GM04503 (cell line): Measurements from ENCODE around the gene SHKBP1.
"Not testable (repeated sequence)": the region's sequence is repeated elsewhere in the genome, so short reads cannot be mapped to it uniquely, and the experiment has no call there.

Experiments
- DNase-seq: peaks from one replicate; pipeline ENCODE4 v3.0.0-alpha.2; 2012; ENCODE audit warnings: low read depth

Gene SHKBP1

DNA sequence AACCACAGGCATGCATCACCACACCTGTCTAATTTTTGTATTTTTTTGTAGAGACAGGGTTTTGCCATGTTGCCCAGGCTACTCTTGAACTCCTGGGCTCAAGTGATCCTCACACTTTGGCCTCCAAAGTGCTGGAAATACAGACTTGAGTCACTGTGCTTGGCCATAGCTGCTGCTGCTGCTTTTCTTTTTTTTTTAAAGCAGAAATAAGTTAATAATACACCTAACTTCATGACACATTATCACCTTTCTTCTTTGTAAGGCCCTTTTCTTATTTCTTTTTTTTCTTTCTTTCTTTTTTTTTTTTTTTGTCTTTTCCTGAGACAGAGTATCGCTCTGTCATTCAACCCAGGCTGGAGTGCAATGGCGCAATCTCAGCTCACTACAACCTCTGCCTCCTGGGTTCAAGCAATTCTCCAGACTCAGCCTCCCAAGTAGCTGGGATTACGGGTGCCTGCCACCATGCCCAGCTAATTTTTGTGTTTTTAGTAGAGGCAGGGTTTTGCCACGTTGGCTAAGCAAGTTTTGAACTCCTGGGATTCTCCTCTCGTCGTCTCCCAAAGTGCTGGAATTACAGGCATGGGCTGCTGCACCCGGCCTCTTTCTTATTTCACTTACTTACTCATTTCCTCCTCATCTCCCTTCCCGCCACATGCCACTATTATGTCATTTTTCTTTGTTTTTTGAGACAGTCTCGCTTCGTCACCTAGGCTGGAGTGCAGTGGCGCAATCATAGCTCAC, 8.7 kb downstream of the SHKBP1 start:
- no peak for DNase-seq

DNA sequence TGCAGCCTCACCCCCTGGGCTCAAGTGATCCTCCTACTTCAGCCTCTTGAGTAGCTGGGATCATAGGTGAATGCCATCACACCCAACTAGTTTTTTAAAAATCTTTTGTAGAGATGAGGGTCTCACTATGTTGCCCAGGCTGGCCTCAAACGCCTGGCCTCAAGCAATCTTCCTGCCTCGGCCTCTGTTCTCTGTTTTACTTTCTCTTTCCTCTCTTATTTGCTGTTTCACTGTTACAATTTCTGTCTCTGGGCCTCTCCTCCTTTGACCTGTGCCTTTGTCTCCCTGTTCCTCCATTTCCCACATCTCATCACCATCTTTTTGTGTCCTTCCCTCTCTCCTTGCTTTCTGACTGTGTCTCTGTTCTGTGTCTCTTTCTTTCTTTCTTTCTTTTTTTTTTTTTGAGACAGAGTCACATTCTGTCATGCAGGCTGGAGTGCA, 9.3 kb downstream of the SHKBP1 start:
- no peak for DNase-seq

DNA sequence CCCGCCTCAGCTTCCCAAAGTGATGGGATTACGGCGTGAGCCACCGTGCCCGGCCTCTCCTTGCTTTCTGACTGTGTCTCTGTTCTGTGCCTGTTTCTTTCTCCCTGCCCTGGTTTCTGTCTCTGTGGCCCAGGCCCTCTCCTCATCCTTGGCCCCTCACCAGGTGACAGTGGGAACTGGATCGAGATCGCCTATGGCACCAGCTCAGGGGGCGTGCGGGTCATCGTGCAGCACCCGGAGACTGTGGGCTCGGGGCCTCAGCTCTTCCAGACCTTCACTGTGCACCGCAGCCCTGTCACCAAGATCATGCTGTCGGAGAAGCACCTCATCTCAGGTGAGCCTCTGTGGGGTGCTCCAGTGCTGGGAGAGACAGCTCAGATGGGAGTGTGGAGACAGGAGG, 9.9 kb downstream of the SHKBP1 start:
- no peak for DNase-seq

DNA sequence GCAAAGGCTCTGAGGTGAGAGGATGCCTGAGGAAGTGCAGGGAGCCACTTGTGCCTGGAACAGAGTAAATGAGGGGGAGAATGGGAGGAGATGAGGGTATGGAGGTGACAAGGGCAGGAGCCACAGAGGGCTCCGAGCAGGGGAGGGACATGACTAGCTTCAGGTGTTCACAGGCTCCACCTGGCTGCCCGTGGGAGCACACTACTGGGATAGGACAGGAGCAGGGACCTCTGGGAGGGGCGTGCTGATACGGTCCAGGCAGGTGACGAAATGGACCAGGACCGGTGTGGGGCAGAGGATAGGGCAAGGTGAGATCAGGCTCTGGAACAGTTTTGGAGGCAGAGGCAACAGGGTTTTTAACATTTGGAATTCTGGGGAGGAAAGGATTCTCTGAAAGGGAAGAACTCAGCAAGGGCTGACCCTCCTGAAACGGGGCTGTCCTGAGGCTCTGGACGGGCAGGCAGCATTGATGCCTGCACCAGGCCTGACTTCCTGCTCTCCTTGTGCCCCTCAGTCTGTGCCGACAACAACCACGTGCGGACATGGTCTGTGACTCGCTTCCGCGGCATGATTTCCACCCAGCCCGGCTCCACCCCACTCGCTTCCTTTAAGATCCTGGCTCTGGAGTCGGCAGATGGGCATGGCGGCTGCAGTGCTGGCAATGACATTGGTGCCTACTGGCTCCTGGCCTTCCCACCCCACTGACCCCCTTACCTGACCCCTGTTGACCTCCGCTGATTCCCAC, 11.6 kb downstream of the SHKBP1 start:
- no peak for DNase-seq

DNA sequence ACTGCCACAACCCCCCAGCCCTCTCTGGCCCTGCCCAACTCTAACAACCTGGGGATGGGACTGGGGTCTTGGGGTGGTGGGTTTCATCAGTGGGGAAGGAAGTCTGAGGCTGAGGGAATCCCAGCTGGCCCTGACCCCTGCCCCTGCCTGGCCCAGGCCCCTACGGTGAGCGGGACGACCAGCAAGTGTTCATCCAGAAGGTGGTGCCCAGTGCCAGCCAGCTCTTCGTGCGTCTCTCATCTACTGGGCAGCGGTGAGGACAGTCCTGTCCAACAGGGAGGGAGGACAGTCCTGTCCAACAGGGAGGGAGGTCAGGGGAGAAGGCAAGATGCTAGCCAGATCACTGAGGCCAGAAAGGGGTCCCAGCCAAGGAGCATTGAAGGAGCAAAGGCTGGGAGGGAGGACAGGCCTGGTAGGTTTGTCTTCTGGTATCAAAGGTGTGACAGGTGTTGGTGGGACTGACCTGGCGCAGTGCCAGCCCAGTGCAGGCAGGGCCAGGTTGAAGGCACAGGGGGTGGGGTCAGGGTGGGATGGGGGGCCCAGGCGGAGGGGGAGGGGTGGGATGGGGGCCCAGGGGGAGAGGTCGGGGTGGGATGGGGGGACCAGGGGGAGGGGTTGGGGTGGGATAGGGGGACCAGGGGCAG, 12.4 kb downstream of the SHKBP1 start:
- DNase-seq = no peak

DNA sequence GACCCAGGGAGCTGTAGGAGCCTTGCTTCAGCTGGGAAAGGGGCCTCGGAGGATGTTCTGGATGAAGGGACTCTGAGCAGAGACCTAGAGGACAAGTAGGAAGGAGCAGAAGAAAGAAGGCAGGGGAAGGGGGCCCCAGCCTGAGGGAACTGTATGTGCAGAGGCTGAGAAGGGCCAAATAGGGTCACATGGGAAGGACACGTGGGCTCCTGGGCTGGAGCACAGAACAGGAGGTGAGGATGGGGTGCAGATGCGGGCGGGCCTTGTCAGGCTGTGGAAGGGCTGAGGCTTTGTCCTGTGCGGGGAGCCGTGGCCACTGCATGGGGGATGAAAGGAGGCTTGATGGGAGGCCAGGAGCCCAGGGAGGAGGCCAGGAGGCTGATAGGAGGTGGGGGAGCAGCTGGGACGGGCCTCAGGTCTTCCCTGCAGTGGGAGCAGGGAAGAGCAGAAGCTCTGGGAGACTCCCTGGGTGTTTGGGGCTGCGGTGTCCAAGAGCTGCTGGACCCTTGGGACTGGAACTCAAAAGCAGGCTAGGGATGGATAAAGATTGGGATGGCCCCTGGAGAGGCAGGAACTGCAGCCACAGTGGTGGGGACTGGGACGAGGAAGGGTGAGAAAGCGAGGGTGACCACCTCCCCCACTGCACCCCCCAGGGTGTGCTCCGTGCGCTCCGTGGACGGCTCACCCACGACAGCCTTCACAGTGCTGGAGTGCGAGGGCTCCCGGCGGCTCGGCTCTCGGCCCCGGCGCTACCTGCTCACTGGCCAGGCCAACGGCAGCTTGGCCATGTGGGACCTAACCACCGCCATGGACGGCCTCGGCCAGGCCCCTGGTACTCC, 13.1 kb downstream of the SHKBP1 start:
- DNase-seq = no peak

DNA sequence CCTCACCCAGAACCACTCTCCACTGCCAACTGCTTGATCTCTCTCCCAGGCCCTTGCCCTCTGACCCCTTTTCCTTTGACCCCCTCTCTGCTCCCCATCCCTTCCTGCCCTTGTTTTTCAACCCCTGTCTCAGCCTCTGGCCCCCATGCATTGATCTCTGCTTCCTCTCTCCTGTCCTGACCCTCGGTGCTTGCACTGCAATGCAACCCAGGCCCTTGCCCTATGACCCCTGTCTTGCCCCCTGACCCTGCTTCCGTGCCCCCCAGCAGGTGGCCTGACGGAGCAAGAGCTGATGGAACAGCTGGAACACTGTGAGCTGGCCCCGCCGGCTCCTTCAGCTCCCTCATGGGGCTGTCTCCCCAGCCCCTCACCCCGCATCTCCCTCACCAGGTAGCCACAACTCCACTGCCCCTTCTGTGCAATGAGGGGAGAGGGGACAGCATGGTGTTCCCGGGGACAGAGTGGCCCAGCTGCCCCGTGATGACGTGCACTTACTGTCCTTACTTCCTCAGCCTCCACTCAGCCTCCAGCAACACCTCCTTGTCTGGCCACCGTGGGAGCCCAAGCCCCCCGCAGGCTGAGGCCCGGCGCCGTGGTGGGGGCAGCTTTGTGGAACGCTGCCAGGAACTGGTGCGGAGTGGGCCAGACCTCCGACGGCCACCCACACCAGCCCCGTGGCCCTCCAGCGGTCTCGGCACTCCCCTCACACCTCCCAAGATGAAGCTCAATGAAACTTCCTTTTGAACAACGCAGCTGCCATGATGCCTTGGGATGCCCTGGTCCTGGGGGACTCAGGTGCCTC, 14.0 kb downstream of the SHKBP1 start:
- no peak for DNase-seq

DNA sequence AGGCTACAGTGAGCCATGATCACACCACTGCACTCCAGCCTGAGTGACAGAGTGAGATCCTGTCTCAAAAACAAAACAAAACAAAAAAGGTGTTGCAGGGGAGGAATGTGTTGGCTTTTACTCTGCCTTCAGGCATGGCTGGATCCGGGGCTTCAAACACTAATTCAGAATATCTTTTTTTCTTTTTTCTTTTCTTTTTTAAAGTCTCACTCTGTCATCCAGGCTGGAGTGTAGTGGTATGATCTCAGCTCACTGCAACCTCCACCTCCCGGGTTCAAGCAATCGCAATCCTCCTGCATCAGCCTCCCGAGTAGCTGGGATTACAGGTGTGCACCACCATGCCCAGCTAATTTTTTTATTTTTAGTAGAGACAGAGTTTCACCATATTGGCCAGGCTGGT, 15.1 kb downstream of the SHKBP1 start:
- DNase-seq = not testable (repeated sequence)

DNA sequence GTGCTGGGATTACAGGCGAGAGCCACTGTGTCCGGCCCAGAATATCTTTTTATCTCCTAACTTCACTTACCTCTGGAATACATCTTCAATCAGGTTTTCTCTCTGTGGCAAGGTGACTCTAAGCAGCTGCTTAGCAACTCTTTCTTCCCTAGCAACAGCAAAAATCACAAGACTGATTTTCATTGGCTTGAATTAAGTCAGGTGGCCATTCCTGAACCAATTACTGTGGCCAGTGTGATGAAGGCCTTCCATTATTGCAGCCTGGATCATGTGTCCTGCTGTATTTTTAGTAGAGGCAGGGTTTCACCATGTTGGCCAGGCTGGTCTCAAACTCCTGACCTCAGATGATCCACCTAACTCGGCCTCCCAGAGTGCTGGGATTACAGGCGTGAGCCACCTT, 15.5 kb downstream of the SHKBP1 start:
- DNase-seq = no peak

DNA sequence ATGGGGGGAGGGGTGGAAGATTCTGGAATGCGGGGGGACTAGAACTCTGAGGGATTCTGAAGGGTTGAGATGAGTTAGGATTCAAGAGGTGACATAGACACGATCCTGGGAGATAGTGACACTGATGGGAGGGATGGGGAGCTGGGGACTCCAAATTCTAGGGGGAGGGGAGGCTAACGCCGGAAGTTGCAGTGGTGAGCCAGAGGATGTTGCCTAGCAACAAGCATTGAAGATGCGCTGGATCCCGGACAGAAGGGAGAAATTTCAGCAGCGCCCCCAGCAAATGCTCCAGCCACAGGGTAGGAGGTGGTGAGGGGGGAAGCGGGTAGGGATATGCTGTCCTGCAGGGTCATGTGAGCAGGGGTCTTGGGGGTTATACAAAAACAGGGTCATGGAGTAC, 17.6 kb downstream of the SHKBP1 start:
- no peak for DNase-seq

DNA sequence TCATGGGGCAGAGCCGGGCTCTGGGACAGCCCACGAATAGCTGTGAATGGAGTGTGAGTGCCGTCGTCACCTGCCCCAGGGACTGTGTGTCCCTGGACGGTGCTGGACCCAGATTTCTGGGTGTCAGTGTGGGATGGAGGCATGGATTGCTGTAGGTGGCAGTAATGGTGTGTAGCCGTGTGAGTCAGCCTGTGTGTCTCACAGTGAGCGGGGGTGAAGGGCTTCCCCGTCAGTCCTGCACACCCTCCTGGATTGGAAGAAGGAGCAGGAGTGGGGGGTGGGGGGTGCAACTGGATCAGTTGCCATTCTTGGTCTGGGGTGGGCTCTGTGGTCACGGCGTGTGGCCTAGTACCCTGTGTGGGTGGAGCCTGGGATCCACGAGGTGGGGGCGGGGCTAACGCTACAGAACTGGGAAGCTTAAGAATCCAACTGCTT, 18.0 kb downstream of the SHKBP1 start:
- DNase-seq = no peak

DNA sequence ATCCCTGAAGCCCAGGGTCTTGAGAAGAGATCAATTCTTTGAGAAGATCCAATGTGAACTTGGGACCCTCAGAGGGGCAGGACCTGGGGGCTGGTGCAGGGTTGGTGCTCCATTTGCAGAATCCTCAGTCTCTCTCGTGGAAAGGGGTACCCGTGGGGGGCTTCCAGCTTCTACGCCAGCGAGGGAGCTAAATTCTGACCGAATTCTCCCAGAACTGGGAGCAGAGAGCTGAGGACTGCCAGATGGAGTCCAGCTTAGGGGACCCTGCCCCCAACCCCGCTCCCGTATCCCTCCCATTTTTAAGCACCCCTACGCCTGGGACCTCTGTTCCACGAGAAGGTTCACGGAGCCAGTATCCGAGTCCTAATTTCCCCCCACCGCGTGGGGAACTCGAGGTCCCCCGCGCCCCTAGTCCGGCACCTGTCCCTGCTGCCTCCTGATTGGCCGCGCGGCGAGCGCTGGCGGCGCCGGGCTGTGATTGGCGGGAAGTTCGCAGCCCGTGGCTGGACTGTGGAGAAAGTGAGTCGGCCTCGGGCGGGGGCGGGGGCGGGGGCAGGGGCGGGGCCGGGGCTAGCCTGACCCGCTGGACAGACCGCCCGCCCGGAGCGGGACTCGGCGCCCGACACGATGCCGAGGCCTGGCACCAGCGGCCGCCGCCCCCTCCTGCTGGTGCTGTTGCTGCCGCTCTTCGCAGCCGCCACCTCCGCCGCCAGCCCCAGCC, 20.1 kb downstream of the SHKBP1 start:
- DNase-seq = no peak

DNA sequence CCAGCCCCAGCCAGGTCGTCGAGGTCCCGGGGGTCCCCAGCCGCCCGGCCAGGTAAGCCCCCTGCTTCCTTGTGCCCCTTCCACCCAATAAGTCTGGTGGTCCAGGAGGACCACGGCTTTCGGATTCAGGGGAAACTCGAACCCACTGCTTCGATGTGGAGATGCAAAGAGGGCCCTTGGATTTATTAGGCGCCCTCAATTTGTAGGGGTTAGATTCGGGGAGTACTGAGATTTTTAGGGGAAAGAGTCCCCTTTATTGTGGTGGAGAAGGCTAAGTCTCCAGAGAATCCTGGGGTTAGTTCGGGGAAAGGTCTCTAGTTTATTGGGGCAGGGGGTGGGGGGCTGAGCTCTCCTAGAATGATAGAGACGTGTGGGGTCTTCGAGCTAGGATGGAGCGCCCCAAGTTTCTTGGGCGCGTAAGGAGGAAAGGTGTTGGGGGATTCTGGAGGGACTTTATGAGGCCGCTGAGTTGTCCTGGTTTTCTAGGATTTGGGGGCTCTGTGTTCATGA, 20.7 kb downstream of the SHKBP1 start:
- no peak for DNase-seq

DNA sequence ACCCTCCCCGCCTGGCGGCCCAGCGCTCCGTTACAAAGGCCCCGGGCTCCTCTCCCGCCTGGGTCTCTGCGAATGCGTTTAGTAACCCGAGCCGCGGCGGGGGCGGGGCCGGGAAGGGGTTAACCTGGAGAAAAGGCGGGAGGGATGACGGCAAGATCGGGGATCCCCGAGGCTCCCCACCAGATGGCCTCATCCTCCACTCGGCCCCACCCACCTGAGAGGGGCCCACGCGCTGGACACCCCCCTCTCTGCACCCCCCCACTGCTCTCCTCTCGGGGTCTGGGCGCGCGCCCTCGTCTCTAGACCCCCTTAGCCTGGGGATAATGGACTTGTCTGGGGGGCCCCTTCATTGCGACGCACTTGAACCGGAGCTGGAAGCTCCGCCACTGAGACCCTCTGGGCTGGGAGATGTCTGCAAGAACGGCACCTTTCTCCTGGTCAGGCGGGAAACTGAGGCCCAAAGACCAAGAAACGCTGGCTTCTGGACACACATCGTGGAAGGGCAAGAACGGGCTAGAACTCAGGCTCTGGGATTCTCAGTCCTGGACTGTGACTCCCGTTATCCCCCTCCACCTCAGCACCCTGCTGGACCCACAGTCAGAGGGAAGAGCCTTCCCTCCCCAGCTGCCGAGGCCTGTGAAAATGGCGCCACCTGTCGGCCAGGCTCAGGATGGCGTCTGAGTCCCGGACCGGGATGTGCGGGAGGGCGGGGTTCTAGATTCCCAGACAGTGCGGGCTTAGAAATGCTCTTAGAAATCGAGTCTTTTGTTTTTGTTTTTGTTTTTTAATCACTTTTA, 21.6 kb downstream of the SHKBP1 start:
- DNase-seq = no peak

DNA sequence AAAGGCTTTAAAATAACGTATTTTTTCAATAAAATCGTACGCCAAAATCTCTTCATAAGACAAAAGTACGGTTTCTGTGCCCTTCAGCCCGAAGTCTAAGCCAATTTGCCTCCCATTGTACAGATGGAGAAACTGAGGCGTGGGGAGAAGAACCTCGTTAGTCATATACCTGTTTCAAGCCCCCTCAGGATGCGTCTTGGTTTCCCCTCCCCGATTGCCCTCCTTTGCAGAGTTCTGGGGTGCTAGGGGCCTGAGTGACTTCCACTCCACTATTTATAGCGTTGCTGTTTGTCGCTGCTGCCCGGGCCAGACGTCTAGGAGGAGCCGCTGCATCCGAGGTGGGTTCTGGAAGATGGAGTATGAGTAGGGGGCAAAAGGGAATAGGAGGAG, 22.2 kb downstream of the SHKBP1 start:
- DNase-seq = no peak

DNA sequence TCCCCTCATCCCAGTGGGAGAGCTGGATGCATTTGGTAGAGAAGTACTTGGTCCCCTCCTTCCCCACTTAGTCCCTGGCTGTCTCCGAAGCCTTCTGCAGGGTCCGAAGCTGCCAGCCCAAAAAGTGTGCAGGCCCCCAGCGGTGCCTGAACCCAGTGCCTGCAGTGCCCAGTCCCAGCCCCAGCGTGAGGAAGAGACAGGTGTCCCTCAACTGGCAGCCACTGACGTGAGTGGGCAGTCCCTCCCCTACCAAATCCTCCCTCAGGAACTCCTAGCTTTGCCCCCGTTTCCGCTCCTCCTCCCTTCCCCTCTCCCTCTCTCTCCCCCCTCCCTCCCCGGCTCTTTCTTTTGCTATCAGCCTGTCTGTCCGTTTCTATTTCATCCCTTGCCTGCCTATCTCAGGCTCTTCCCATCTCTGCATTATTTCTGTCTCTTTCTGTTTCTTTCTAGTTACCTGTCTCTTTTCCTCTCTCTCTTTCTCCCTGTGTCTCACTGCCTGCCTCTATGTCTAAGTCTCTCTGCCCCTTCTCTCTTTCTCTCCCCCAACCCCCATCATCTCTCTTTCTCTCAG, 22.7 kb downstream of the SHKBP1 start:
- no peak for DNase-seq

DNA sequence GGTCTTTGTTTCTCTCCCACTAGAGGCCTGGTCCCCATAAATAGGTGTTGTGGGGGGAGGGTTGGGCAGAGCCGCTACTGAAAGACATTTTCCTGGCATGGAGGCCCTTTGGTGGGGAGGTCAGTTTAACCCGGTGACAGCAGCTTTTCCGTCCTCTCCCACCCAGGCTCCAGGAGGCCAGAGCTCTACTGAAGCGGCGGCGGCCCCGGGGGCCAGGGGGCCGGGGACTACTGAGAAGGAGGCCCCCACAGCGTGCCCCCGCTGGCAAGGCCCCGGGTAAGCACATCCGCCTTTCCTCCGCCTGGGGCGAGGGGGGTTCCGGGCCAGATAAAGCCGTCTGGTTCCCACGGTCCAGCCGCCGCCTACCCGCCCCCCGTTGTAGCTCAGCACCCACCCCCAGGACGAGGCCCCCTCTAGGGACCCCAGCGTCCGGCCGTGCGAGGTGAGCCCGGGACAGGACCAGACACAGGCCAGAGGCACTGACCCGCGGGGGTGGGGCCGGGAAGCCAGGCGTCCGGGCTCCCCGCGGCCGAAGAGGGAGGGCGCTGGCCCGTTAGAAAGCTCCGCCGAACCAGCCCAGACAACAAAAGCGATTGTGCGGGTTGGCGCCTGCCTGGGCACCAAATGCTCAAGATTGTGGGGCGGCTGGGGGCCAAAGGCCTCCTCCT, 23.4 kb downstream of the SHKBP1 start:
- no peak for DNase-seq

DNA sequence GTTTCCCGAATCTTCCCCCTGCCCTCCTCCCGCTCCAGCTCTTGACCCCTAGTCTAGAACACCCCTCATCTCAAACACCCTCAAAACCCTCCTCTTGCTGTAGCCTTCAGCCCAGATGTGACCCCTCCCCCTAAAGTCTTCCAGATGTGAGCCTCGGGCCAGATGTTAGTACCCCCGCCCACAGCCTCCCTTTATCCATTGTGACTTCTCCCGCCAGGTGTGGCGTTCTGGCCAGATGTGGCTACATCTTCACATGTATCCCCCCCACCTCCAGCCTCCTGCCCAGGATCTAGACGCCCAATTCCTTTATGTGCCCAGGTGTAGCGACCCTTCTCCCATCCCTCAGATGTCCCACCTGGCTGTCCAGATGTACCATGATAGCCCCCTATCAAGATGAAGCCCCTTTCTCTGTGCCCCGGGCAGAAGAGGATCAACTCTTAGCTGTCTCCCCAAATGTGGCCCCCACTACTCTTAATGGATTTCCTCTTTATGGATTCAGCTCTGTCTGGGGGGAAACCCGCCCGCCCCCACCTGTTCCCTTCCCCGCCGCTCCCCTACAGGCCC, 24.0 kb downstream of the SHKBP1 start:
- no peak for DNase-seq
